GM19328 (cell line): Measurements from ENCODE around the gene NCOR2.

Experiments used
- ATAC-seq: cut with Tn5 transposase; IDR thresholded peaks from one replicate; pipeline ENCODE4 v1.9.1; 2021; ENCODE audit warnings: mild to moderate bottlenecking, moderate library complexity; ENCODE audit not compliant: unreplicated experiment

NCOR2 gene

GRCh38 chr12:124544983-124545382, 22.4 kb downstream of the NCOR2 start:
- no peak for ATAC-seq

- ATAC-seq, result no peak
Measured at GRCh38 chr12:124544311-124544970, 23.0 kb downstream of the NCOR2 start.

GRCh38 chr12:124543590-124544310, 23.7 kb downstream of the NCOR2 start:
- no peak for ATAC-seq

- ATAC-seq, result no peak
Measured at GRCh38 chr12:124543052-124543589, 24.3 kb downstream of the NCOR2 start.

- no peak for ATAC-seq
Measured at GRCh38 chr12:124542021-124542949, 25.1 kb downstream of the NCOR2 start.

- no peak for ATAC-seq
Measured at GRCh38 chr12:124541322-124541721, 26.1 kb downstream of the NCOR2 start.

GRCh38 chr12:124539084-124540041, 28.0 kb downstream of the NCOR2 start:
- no peak for ATAC-seq

GRCh38 chr12:124538194-124539082, 29.0 kb downstream of the NCOR2 start:
- no peak for ATAC-seq

- no peak for ATAC-seq
Measured at GRCh38 chr12:124537525-124538193, 29.8 kb downstream of the NCOR2 start.

- no peak for ATAC-seq
Measured at GRCh38 chr12:124536641-124537040, 30.8 kb downstream of the NCOR2 start.

GRCh38 chr12:124534776-124535740, 32.4 kb downstream of the NCOR2 start:
- no peak for ATAC-seq

GRCh38 chr12:124533456-124533855, 34.0 kb downstream of the NCOR2 start:
- ATAC-seq, result no peak

- no peak for ATAC-seq
Measured at GRCh38 chr12:124532967-124533366, 34.4 kb downstream of the NCOR2 start.

- no peak for ATAC-seq
Measured at GRCh38 chr12:124532331-124532750, 35.1 kb downstream of the NCOR2 start.

GRCh38 chr12:124531906-124532305, 35.5 kb downstream of the NCOR2 start:
- no peak for ATAC-seq

GRCh38 chr12:124531281-124531745, 36.1 kb downstream of the NCOR2 start:
- no peak for ATAC-seq

GRCh38 chr12:124530637-124531263, 36.7 kb downstream of the NCOR2 start:
- ATAC-seq, result no peak
